GM18502 (cell line): ENCODE measurements around the gene AMPH.
"Not testable (repeated sequence)": the region's sequence is repeated elsewhere in the genome, so short reads cannot be mapped to it uniquely, and the experiment has no call there.

Experiments used
- ATAC-seq: cut with Tn5 transposase; IDR thresholded peaks from one replicate; pipeline ENCODE4 v1.9.1; 2021; ENCODE audit warnings: mild to moderate bottlenecking; ENCODE audit not compliant: unreplicated experiment, poor library complexity

AMPH gene

GRCh38 chr7:38411404-38411803 is 219.8 kb downstream of the AMPH start:
- no peak for ATAC-seq

- no peak for ATAC-seq
These were observed 221.1 kb downstream of the AMPH start for GRCh38 chr7:38410056-38410455.

- ATAC-seq, result no peak
These were observed 221.6 kb downstream of the AMPH start for GRCh38 chr7:38409531-38409930.

GRCh38 chr7:38398725-38399321 is 232.3 kb downstream of the AMPH start:
- peak; percentile 78 for ATAC-seq

GRCh38 chr7:38396852-38397251 is 234.3 kb downstream of the AMPH start:
- ATAC-seq, result no peak

DNA sequence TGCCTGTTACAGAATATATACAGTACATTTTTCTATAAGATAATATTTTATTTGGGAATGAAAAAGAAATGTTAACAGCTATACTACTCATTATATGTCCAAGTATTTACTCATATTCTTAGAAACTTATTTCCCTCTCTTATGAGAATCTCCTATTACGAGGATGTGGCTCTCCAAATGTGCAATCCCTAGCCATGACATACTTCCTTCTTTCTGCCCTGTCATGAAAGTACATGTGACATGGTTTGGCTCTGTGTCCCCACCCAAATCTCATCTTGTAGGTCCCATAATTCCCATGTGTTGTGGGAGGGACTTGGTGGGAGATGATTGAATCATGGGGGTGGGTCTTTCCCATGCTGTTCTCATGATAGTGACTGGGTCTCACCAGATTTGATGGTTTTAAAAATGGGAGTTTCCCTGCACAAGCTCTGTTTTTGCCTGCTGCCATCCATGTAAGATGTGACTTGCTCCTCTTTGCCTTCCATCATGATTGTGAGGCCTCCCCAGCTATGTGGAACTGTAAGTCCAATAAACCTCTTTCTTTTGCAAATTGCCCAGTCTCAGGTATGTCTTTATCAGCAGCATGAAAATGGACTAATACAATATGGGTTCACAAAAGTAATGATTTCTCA is 235.1 kb downstream of the AMPH start:
- not testable (repeated sequence) for ATAC-seq

DNA sequence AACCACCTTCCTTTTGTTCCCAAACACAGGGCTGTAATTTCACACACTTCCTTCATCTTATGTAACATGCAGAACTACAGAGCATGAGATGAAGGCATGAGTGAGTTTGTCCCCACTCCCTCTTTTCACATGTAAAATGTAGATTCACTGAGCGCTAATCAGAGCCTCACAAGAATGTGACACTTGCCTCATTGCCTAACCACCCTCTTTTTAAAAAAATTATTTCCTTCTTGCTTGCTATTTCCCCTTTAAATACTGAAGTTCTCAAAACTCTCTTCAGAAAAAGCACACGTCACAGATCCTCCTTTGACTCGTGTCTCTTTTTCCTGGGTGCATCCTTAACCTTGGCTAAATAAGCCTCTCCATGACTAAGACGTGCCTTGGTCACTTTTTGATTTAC is 236.5 kb downstream of the AMPH start:
- ATAC-seq, result no peak

DNA sequence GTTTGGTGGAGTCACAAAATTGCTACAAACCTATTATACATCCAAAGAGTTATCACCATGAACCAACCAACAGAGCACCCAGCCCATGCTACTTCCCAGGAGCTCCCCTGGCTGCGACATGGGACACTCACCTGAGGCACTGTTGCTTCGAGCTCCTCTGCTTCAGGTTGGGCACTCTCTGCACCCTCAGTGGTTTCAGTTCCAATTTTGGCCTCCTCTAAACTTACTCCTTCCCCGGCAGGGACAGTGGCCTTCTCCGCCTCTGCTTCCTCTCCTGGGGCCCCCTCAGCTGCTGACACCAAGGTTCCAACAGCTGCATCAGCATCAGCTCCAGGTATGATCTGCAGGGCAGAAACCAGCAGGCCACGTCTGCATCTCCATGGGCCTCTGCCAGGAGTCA is 237.3 kb downstream of the AMPH start:
- no peak for ATAC-seq

DNA sequence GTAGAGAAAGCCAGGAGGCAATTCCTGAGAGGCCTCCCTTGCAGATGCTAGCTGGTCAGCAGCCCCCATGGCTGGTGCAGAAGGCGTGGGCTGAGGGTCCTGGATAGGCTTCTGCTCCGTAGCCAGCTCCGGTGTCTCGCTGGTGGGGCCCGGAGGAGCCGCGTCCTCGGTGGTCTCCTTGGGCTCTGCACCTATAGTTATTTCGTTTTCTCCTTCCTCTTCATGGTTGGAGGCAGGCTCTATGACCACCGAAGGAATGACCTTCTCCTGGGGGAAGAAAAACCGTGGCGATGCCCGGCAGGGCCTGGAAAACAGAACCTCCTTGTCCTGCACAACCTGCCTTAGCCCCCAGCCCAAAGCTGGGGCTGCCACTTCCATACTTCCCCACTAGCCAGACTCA is 239.4 kb downstream of the AMPH start:
- ATAC-seq, result no peak

GRCh38 chr7:38385682-38386081 is 245.5 kb downstream of the AMPH start:
- no peak for ATAC-seq

- ATAC-seq, result no peak
These were observed 247.9 kb downstream of the AMPH start for GRCh38 chr7:38383281-38383680.

DNA sequence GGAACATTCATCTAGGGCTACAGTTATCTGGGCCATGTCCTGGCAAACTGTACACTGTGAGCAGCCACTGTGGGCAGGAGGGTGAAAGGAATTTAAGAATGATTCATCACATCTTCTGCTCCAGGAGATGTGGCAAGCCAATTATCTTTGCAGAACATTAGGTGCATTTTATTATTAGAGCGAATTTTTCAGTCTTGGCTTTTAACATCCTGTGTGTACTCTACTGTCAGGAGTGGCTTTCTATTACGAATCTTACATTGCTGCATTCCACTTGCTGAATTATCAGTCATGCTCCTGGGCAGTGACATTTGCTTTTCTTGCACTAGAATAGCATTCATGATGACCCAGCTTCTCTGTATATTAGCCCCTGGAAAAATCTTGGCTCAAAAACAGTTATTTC is 248.5 kb downstream of the AMPH start:
- no peak for ATAC-seq

GRCh38 chr7:38375453-38375852 is 255.7 kb downstream of the AMPH start:
- ATAC-seq, result no peak

GRCh38 chr7:38374507-38374906 is 256.7 kb downstream of the AMPH start:
- ATAC-seq, result peak; percentile 57

DNA sequence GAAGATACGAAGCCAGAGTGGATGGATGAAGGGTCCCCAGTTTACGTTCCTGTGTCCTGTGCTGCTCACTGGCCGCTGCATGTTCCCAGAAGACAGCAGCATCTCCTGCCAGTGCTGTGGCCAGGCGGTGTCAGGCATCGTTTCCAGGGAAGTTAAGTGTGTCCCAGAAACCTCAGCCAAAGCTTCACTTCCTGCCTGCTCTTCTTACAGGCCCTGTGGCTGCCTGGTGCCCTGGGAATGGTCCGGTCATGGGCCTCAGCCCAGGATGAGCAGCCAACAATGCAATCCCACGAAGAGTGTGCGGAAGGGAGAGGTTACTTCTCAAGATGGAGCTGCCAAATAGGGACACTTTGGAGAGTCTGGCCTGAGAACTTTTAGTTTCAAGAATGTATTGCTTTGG is 258.0 kb downstream of the AMPH start:
- no peak for ATAC-seq

DNA sequence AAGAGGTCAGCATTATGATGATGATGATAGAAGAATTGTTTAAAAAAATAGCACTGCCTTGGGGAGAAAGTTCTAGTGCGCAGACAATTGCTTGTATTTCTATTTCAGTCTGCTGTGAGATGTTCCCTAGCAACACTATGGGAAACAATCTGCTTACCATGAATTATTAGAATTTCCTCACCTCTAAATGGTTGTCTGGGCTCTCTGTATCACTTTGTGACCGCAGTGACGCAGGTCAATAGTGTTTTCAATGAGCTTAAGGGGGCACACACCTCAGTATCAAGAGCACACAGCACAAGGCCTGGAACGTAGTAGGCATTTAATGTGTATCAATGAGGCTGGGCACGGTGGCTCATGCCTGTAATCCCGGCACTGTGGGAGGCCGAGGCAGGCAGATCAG is 258.9 kb downstream of the AMPH start:
- ATAC-seq, result no peak

DNA sequence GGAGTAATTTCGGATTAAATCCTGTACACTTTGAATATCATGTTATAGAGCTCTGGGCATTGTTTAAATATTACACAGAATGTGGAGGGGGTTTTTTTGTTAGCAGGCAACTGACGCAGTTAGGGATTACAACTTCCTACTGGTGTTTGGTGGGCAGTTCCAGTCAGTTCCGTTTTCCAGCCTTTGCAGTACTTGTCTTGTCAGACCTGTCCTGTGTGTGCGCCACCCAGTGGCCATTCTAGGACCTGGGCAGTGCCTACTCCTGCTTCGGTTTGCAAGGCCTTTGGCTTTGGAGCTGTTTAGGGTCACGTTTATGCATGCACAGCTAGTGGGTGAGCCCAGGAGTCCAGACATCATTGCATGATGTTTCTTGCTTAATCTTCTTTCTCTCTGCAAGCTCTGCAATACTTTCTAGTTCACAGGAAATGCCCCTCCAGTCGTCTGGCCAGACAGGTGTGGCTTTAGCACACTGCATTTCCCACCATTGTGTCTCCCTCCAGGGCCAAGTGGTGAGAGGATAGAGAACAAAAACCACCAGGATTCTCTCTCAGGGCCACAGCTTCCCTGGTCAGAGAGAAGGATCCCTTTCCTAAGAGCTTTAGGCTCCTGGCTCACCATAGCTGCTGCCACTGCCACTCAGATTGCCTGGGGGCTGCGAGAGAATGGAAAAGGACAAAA is 261.2 kb downstream of the AMPH start:
- peak; percentile 74 for ATAC-seq

DNA sequence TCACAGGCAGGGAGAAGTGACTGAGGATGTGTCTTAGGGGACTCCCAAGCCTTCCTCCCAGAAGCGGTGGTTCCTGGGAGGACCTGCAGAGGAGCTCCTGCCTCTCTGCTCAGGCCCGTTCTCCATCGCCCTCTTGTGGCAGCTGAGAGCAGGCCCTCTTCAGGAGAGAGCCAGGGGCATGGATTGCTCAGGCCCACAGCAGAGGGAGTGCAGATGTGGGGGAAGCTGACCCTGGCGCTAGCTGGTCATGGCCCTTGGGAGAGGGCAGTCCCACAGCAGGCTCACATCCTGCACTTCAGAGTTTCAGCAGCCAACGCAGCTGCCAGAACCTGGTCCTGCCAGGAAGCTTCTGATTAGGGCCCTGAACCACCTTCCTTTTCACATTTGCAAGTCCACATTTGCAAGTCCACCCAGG is 263.0 kb downstream of the AMPH start:
- peak; percentile 53 for ATAC-seq

GRCh38 chr7:38367301-38367890 is 263.8 kb downstream of the AMPH start:
- ATAC-seq, result peak; percentile 86

DNA sequence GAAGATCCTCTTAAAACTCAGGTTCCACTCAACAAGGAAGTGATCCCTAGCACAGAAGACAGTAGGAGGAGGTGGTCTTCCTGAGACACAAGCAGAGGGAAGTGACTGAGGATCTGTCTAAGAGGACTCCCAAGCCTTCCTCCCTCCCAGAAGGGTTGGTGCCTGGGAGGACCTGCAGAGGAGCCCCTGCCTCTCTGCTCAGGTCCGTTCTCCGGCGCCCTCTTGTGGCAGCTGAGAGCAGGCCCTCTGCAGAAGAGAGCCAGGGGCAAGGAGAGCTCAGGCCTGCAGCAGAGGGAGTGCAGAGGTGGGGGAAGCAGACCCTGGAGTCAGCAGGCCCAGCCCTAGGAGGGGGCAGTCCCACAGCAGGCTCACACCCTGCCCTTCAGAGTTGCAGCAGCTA is 267.8 kb downstream of the AMPH start:
- ATAC-seq, result not testable (repeated sequence)

GRCh38 chr7:38362611-38363237 is 268.4 kb downstream of the AMPH start:
- ATAC-seq, result not testable (repeated sequence)
